HG02884 (cell line): ENCODE results near the gene PNO1.

Experiments
- ATAC-seq: cut with Tn5 transposase; IDR thresholded peaks from one replicate; pipeline ENCODE4 v1.9.1; 2021; ENCODE audit warnings: mild to moderate bottlenecking, moderate library complexity; ENCODE audit not compliant: unreplicated experiment

Gene PNO1

DNA sequence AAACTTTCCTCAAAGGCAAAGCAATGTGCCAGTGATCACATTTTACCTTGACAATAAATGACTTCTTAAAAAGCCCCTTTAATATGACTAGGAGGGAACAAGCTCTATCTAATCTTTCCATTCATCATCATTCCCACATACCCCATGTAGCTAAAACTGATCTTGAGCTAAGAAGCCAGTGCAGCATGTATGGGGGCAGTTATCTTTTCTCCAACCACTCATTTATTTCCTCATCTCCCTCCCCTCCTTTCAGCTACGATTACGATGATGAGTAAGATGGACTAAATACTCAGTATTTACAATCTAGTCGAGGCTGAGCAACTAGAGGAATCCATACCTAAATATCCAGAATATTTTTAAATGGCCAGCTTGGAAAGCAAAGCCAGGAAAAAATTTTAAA lies 35.5 kb downstream of the PNO1 start:
- ATAC-seq: no peak

DNA sequence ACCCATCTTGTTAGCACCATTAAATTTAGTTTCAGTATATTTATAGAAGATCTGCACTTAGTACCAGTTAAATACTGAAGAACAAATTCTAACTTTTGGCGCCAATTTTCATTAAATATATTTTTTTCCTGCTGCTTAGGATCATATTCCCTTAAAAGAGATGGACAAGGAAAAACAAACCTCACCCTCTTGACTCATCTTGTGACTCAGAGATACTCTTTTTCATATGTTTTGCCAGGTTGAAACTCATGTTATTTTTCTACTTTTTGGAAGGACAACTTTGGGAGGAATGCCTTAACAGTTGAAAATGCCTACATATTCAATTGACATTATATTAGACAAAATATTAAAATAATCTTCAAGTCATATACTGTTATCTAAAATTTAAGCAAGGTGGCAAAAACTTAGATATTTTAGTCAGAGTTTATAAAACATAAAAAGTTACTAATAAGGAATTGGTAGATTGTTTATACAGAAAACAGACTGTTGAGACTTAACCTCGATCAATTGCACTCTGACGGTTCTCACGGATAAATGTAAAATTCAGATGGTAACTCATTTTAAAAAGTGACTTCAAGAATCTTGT lies 36.2 kb downstream of the PNO1 start:
- ATAC-seq: no peak

DNA sequence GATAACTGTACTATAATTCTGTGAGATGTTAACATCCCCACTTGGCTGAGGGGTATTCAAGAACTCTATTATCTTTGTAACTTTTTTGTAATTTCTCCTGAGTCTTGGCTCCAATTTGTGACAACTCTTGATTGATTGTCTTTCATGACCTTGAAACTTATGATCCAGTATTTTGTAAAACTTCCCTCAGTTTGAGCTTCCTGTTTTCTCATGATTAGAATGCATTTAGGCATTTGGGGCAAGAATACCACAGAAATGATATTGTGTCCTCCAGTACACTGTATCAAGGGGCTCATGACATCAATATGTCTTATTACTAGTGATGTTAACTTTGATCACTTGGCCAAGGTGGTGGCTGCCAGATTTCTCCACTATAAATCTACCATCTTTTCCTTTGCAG lies 37.4 kb downstream of the PNO1 start:
- ATAC-seq: no peak

GRCh38 chr2:68196120-68196716 lies 38.5 kb downstream of the PNO1 start:
- no peak for ATAC-seq

DNA sequence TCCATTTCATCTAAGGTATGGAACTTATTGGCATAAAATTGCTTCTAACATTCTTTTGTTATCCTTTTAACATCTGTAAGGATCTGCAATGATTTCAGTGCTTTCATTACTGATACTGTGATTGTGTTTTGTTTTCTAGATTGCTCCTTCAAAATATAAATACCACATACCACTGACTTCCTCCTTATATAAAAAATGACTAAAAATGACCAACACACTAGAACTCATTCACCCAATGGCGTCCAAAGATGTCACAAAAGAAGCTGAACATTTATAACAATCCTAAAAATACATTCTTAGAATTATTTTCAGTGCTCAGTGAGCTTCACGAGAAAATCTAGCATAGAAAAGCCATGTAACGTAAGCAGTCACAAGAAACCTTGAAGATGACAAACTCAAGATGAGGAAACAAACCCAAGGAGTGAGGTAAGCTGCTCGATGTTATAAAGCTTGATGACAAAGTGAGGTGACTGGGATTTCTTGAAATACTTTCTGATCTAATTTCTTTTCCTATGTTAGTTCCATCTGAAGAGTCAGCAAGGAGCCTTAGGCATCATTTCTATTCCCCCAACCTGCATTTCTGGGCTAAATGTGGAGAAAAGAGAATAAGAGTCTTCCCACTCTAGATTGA lies 42.6 kb downstream of the PNO1 start:
- ATAC-seq: no peak

DNA sequence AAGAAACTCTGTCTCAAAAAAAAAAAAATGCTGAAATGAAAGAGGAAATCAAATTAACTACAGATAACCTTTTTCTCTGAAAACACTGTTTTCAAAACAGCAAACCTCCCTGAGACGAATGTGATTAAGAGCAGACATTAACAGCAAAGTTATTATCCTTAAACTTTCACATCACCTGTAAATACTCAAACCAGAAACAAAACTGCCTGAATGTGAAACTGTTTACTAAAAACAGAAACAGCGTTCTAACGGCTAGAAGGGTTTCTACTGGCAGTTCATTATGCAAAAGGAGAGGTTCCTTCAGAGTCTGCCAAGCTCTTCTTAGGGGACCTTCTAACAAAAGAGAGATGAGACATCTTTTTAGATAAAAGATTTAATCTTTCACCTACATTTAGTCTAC lies 45.9 kb downstream of the PNO1 start:
- ATAC-seq: peak; percentile 95

- no peak for ATAC-seq
These were observed 49.1 kb downstream of the PNO1 start for GRCh38 chr2:68206793-68207192.

GRCh38 chr2:68214381-68214780 lies 56.7 kb downstream of the PNO1 start:
- peak; percentile 77 for ATAC-seq

GRCh38 chr2:68216454-68217310 lies 59.0 kb downstream of the PNO1 start:
- no peak for ATAC-seq

DNA sequence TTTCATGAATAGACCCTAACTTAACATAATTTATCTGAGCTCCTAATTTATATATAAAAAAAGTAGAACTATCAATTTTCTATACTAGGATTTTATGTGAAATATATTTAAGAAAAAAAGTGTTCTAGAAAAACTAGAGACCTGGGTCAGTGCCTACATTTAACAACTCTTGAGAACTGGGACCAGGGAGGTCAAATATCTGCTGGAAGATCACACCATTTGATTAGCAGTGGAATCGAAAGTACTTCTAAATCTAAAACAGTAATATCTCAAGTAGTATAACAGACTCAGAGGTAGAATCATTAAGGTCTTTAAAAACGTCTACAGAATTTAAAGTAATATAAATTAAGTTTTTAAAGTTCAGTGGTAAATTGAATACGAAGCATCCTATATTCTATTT lies 60.0 kb downstream of the PNO1 start:
- no peak for ATAC-seq

DNA sequence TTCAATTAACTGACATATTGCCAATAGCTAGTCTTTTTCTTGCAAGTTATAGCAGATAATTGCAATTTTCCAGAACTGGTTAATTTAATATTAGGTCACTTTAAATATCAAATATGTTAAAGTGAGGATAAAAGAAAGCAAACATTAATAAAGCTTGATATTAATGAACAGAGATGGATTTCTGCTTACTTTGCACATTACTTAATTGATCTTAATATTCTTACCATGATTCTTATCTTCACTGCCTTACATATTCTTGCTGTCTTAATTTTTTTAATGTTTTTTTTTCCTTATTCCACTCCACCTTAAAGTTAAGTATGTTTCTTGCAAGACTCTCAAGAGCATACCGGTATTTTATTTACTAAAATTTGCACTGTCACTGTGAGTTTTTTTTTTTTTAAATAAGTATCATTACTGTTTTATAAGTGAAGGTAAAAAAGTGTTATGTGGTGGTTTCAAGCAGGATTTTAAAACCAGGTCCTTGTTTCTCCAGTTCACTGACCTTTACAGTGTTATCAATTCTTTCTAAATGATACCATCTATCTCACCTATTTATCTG lies 60.7 kb downstream of the PNO1 start:
- no peak for ATAC-seq

DNA sequence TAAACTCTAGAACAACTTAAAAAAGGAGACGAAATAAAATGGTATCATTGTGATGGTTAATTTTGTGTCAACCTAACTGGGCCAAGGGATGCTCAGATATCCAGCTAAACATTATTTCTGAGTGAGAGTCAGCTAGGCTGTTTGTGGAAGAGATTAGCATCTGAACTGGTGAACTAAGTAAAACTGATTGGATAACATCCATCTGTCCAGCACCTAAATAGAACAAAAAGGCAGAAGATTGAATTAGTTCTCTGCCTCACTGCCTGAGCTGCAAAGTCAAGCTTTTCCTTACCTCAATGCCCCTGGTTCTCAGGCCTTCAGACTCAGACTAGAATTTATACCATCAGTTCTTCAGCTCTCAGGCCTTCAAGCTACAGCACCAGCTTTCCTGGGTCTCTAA lies 64.6 kb downstream of the PNO1 start:
- ATAC-seq: no peak

- no peak for ATAC-seq
These were observed 65.7 kb downstream of the PNO1 start for GRCh38 chr2:68223419-68223818.

- ATAC-seq: peak; percentile 83
These were observed 67.5 kb downstream of the PNO1 start for GRCh38 chr2:68225119-68225632.
